HL-60 (cell line): Measurements from ENCODE around the gene INPP4B.

ENCODE experiments used
- DNase-seq, 2 experiments: peaks; one replicate each; pipeline ENCODE4 v3.0.0-alpha.2; 2010 to 2020; ENCODE audit warnings: low read depth in 1 of 2, low spot score in 1 of 2
- H3K27ac ChIP-seq: fragments of 250-450 bp; sonication (Bioruptor Pico); replicated peaks from 2 replicates; pipeline ENCODE4 v1.5.1; 2020; ENCODE audit warnings: mild to moderate bottlenecking, moderate library complexity
- H3K27me3 ChIP-seq: fragments of 250-450 bp; sonication (Bioruptor Pico); 2 replicates; pipeline ENCODE4 v1.5.1; 2021; ENCODE audit warnings: mild to moderate bottlenecking, moderate library complexity; ENCODE audit not compliant: insufficient read depth, poor library complexity, severe bottlenecking
- H3K4me3 ChIP-seq: replicated peaks from 2 replicates; pipeline ENCODE4 v1.5.1; 2011; ENCODE audit warnings: mild to moderate bottlenecking, control low read depth, low read length; ENCODE audit not compliant: insufficient read depth
- CTCF ChIP-seq: IDR thresholded peaks from one replicate; pipeline ENCODE4 v1.5.1; 2011; ENCODE audit warnings: low read length, control low read depth, inconsistent platforms; ENCODE audit not compliant: insufficient read depth
- GABPA ChIP-seq: IDR thresholded peaks from 2 replicates; pipeline ENCODE4 v1.6.1; 2012; ENCODE audit warnings: low read depth
- POLR2AphosphoS5 ChIP-seq: IDR thresholded peaks from 2 replicates; pipeline ENCODE4 v1.6.1; 2012; ENCODE audit warnings: low read depth
- REST ChIP-seq: IDR thresholded peaks from 2 replicates; pipeline ENCODE4 v1.6.1; 2012; ENCODE audit warnings: low read depth; ENCODE audit not compliant: insufficient replicate concordance
- SPI1 ChIP-seq: IDR thresholded peaks from 2 replicates; pipeline ENCODE4 v1.6.1; 2012; ENCODE audit warnings: low read depth, mild to moderate bottlenecking, borderline replicate concordance

The INPP4B gene

GRCh38 chr4:142036795-142037583, 809.1 kb downstream of the INPP4B start:
- DNase-seq, result no peak
- no peaks in the 10 kb centered on the region for H3K27me3 ChIP-seq
- no peak overlapping the region for H3K27ac ChIP-seq
- H3K4me3 ChIP-seq, result no peak overlapping the region
- TF ChIP-seq REST (no peak), CTCF (no peak), SPI1 (no peak), POLR2AphosphoS5 (no peak), GABPA (no peak)

GRCh38 chr4:142035566-142035965, 810.5 kb downstream of the INPP4B start:
- TF ChIP-seq REST (no peak), CTCF (no peak), SPI1 (no peak), GABPA (no peak), POLR2AphosphoS5 (no peak)

GRCh38 chr4:142034101-142034500, 812.0 kb downstream of the INPP4B start:
- TF ChIP-seq CTCF, result no peak
- no peak for TF ChIP-seq GABPA
- no peak for TF ChIP-seq POLR2AphosphoS5
- TF ChIP-seq SPI1, result no peak
- no peak for TF ChIP-seq REST
- no peak for DNase-seq
- Histone ChIP-seq H3K27ac (no peak overlapping the region), H3K27me3 (no peaks in the 10 kb centered on the region), H3K4me3 (no peak overlapping the region)

More at GRCh38 chr4:142035566-142035965, 810.5 kb downstream of the INPP4B start:
- Histone ChIP-seq H3K4me3 (no peak overlapping the region), H3K27ac (no peak overlapping the region), H3K27me3 (no peaks in the 10 kb centered on the region)
- no peak for DNase-seq
